Subcutaneous adipose tissue (tissue), 4 donors: Measurements from ENCODE around the gene MIER1. TPM values are rescaled to one million over a fixed set of nuclear protein-coding genes. Genes with fewer than 3 reads are reported as not detected.

ENCODE experiments used
- total RNA-seq, 4 donors: library from RNA; depleted of rRNA; stranded (reverse); fragments of >200 nt; gene quantifications; one replicate each; pipeline ENCODE4 v1.1.0, GENCODE V29; 2016
- TF ChIP-seq, protein P1 (sequence below): fragments of 450-650 bp; IDR thresholded peaks from one replicate; pipeline ENCODE4 v1.5.1; 2016; ENCODE audit warnings: low read depth, mild to moderate bottlenecking, control low read depth, antibody characterized with exemption, moderate library complexity

MIER1 gene
- total RNA-seq, 4 donors from 2014 or later = 37.7 to 59.5 (median 40.2) TPM

DNA sequence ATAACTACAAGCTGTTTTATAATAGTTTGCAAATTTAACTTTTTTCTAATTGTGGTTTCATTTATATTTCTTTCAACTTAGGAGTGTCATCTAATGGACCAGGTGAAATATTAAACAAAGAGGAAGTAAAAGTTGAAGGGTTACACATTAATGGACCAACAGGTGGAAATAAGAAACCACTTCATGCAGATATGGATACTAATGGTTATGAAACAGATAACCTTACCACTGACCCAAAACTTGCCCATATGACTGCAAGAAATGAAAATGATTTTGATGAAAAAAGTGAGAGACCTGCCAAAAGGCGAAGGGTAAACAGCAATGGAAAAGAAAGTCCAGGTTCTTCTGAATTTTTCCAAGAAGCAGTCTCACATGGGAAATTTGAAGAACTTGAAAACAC is 59.7 kb downstream of the MIER1 start:
- TF ChIP-seq, protein P1, sequence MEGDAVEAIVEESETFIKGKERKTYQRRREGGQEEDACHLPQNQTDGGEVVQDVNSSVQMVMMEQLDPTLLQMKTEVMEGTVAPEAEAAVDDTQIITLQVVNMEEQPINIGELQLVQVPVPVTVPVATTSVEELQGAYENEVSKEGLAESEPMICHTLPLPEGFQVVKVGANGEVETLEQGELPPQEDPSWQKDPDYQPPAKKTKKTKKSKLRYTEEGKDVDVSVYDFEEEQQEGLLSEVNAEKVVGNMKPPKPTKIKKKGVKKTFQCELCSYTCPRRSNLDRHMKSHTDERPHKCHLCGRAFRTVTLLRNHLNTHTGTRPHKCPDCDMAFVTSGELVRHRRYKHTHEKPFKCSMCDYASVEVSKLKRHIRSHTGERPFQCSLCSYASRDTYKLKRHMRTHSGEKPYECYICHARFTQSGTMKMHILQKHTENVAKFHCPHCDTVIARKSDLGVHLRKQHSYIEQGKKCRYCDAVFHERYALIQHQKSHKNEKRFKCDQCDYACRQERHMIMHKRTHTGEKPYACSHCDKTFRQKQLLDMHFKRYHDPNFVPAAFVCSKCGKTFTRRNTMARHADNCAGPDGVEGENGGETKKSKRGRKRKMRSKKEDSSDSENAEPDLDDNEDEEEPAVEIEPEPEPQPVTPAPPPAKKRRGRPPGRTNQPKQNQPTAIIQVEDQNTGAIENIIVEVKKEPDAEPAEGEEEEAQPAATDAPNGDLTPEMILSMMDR = no peak

DNA sequence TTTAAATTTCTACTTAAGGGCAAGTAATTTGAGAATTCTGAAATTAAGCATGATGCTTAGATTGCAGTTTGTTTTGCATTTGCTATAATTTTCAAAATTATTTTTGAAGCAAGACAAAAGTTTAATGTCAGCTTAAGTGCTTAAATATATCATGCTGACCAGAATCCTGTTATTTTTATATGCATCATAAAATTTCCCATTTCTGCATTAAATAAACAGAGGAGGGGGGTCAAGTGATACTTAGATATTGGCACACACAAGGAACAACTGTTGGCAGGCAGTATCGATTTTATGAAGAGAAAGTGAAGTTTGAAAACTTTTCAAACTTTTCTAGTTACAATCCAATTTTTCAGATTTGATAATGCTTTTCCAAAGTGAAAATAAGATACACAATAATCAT is 61.0 kb downstream of the MIER1 start:
- TF ChIP-seq, protein P1 = no peak

DNA sequence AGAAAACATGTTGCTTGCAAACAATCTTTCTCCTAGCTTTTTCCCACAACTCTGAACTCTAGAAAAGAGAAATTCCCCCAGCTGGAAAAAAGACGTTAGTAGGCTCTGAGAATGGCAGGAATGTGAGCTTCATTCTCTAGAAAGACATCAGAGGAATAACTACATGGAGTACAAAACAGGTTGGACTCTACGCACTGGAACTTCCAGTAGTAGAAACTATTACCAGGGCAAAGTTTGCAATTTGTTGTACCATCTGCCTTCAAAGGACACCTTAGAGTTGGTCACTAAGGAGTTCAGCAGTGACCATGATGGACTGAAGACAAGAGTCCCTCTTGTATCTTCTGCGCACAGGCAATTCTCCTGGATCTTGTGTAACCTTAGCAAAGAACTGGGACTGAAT is 68.3 kb downstream of the MIER1 start:
- TF ChIP-seq, protein P1 = no peak

DNA sequence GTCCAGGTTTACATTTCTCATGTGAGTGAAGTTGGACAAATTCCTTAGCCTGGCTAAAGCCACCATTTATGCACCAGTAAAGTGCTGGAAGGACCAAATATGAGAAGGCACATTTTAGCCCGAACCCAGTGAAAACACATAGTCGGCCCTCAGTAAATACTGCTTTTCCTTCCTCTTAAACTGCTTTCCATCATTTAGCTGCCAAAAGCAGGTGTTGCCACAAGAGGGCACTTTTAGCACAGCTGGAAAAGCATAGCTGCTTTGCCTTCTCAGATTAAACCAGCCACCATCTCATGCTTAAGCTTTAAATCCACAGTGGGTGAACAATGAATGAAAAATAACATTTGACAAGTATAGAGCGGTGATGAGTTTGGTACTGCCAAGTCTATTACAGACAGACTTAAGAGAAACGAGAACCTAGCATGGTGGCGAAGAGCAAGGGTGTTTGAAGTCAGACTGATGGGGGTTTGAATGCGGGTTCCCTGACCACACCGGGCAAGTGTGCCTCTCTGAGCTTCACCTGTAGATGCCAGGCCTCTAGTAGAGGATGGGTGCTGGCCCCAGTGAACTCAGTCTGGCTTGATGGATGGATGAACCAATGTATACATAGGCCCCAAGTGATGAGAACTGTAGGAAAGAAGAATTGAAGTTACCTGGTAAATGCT is 71.4 kb downstream of the MIER1 start:
- TF ChIP-seq, protein P1 = no peak

DNA sequence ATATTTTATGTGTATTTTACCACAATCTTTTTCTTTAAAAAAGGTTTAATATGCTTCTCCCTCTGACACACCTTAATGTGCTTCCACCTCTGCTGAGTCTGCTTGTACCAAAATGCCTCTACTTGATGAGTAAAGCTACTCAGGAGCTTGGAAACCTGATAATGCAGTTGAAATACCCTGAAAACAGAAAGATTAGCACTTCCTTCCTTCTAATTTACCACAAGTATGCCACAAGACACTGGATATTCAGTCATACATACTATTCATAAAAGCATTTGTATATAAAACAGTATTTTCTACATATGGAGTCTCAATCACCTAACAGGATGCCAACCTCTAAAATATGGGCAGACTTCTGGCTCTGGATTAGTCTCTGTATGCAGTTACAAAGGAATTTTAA is 74.2 kb downstream of the MIER1 start:
- TF ChIP-seq, protein P1 = no peak

DNA sequence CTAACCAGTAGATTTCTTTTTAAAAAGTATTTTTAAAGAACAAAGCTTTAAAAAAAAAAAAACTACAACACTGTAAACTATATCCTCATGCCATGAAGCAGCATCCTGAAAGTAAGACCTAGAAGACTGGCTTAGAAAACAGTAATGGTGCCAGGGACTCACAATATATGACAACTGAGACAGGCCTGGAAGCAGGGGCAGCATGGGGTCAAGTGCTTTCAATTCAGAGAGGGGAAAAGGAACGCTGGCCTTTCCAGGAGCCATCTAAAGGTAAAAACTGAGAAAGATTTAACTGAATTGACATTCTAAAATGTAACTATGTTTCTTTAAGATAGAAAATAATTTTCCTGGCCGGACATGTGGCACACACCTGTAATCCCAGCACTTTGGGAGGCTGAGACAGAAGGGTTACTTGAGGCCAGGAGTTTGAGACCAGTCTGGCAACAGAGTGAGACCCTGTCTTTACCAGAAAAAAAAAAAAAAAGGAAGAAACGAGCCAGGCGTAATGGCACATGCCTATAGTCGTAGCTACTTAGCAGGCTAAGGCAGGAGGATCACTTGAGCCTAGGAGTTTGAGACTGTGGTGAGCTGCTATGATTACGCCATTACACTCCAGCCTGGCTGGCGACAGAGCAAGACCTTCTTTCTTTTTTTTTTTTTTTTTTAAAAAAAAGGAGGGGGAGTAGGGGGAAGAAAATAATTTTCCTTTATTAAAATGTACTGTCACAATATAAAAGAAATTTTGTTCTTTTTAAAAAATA is 75.0 kb downstream of the MIER1 start:
- TF ChIP-seq, protein P1 = no peak

DNA sequence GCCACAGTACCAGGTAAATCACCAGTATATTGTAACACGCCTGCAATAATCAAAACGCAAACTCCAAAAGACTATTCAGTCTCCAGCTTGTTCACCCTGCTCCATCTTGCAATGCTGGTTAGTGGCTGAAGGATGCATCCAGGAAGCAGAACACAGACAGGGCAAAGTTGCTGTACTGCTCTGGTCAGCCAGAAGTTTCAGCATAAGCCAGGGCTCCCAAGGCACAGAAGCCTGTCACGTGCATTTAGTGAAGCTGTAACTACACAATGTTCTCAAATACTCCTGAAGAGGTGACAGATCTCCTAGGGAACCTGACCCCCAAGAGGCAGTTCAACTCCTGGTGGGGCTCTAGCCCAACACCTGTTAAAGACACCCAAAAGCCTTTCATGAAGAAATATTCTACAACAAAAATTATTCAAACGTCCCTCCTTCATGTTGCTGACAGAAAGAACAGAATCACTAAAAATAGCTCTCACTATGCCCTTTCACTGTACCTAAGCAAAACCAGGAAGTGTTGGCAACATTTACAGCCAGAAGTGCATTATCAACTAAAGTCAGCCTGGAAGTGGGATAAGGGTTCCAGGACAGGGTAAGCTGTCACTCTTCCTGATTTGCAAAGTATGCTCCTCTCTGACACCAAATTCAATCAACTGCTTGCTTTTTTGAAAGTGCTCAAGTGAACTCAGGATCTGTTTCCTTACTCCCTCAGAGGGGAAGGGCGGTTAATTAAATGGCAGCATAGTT is 77.1 kb downstream of the MIER1 start:
- TF ChIP-seq, protein P1 = no peak
